HG03457 (cell line): ENCODE data around the gene GET4.
"Not testable (repeated sequence)": the region's sequence is repeated elsewhere in the genome, so short reads cannot be mapped to it uniquely, and the experiment has no call there.

Experiments
- ATAC-seq: cut with Tn5 transposase; IDR thresholded peaks from one replicate; pipeline ENCODE4 v1.9.1; 2021; ENCODE audit warnings: moderate number of reproducible peaks; ENCODE audit not compliant: unreplicated experiment

The GET4 gene

DNA sequence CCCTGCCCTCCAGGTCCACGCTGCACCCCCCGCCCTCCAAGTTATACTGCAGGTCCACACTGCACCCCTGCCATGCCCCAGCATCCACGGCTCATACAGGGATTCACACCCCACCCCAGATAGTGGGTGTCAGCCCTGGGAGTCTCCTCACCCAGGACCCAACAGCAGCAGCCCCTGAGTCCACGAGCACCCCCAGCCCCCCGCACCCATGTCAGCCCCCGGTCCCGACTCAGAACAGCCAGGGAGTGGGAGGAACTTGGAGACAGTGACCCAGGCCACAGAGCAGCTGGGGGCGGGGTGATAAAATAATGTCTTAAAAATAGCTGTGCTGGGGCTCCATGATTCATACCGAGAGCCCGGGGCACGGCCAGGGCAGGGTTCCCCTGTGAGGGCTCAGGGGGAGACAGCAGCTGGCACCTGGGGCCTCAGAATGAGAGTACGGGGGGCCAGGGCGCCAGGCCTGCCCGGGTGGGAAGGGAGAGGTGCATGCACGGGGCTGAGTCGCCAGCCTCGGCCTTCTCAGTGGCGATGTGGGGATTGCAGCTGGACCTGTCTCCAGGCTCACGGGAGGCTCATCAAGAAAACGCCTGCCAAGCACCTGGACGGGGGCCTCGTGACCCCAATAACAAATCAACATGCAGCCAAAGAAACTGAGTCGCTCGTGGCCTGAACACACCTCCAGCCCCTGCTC lies 48.3 kb downstream of the GET4 start:
- ATAC-seq: peak; percentile 43

DNA sequence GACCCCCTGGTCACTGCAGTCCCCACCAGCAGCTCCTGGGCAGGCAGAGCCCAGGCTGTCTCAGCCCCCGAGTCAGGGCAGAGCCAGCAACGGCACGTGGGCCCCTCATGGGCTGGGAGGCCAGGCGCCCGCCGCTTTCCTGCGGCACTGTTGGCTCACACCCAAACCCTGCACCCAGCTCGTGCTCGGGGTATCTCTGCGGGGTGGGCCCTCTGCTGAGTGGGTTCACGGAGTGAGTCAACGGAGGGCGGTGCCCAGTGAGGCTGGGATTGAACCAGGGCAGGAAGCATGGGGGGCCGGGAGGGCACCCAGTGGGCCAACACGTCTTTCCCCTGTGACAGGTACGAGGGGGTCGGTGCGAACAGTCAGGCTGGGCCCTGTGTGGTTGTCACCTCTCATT lies 49.2 kb downstream of the GET4 start:
- no peak for ATAC-seq

DNA sequence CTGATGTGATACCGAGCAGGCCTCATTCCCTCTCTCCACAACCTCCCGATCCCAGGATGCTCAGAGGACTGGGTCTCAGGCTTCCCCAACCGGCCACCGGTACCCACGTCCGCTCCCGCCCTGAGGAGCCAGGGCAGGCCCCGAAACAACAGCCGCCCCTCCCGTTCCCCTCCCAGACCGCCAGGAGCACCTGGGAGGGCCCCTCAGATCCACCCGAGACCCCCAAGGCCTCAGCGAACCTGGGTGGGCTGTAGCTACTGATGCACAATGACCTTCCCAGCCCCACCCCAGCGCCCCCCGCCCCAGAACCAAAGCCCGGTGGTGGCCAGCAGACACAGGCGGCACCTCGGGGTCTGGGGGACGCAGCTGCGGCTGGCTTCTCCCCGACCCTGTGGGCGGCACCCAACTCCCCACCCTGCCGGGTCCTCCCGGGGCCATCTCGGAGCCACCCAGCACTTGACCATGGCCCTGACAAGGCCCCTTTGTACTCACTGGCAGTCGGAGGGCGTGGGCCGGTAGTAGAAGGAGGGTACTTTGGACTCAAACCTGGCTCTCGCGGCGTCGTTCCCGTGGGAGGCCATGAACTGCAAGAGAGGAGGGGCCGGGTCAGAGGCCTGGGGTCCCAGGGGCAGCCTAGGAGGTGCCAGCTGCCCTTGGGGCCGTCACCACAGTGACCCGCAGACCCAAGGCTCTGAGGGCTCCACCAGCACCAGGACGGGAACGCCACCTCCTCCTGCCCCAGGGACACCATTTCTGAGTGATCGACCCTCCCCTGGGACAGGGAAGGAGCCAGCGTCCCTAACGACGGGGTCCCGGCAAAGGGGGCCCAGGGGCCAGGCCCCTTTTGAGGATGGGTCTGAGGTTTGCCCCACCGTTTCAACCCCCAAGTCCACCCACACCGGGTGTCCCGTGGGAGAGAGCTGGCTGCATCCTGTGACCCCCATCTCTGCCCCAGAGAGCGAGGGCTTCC lies 50.0 kb downstream of the GET4 start:
- no peak for ATAC-seq

DNA sequence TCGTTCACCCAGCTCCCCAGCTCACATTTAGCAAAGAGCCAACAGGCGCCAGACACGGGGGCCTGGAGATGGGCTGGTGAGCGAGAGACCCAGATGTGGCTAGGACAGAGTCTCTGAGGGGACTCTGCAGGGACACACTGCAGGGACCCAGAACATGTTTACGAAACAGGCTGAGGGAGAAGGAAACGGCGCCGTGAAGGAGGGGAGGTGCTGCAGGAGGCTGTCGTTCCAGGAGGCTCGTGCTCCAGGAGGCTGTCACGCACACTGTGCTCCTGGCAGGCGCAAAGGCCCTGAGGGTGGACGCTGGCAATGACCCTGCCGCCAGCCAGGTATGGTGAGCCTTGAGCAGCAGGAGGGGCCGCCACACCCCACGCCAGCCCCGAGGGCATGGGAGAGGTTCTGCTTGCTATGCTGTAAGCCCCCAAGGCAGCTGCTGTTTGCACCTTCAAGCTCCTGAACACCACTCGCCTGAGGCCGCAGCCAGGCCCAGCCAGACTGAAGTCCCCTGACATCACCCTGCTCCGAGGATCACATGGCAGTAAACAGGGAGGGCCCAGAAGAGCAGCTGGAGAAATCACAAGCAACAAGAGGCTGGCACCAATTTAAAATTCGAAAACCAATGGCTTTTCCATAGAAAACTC lies 50.8 kb downstream of the GET4 start:
- ATAC-seq: no peak

DNA sequence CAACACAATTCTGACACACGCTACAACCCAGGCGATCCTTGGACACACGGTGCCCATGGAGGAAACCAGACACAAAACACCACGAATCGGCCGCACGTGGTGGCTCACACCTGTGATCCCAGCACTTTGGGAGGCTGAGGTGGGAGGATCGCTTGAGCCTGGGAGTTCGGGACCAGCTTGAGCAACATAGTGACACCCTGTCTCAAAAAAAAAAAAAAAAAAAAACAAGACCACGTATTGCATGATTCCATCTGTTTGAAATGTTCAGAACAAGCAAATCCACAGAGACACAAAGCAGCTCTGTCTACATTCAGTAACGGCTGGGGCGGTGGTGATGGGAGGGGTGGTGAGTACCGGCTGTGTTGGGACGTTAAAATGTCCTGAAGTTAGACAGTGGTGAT lies 53.0 kb downstream of the GET4 start:
- no peak for ATAC-seq

DNA sequence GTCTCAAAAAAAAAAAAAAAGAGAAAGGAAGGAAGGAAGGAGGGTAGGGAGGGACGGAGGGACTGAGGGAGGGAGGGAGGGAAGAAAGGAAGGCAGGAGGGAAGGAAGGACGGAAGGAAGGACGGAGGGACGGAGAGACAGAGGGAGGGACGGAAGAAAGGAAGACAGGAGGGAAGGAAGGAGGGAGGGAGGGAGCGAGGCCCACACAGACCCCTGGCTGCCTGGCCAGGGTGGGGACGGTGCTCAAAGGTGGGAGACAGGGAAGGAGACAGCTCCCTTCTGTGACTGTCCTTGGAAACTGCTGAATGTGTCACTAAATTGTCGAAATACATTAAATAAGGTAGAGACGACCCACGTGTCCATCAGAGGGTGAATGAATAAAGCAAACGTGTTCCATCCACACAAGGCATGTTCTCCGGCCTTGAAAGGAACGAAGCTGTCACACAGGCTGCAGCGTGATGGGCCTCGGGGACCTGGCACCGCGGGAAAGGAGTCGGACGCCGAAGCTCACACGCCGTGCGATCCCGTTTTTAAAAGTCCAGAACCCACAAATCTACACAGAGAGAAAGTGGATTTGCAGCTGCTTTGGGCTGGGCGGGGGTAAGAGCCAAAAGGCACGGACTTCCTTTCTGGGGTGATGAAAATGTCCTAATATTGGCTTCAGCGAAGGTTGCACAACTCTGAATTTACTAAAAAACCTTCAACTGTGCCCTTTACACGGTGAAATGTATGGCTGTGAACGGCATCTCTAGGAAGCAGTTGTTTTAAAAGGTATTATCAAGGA lies 54.8 kb downstream of the GET4 start:
- no peak for ATAC-seq

DNA sequence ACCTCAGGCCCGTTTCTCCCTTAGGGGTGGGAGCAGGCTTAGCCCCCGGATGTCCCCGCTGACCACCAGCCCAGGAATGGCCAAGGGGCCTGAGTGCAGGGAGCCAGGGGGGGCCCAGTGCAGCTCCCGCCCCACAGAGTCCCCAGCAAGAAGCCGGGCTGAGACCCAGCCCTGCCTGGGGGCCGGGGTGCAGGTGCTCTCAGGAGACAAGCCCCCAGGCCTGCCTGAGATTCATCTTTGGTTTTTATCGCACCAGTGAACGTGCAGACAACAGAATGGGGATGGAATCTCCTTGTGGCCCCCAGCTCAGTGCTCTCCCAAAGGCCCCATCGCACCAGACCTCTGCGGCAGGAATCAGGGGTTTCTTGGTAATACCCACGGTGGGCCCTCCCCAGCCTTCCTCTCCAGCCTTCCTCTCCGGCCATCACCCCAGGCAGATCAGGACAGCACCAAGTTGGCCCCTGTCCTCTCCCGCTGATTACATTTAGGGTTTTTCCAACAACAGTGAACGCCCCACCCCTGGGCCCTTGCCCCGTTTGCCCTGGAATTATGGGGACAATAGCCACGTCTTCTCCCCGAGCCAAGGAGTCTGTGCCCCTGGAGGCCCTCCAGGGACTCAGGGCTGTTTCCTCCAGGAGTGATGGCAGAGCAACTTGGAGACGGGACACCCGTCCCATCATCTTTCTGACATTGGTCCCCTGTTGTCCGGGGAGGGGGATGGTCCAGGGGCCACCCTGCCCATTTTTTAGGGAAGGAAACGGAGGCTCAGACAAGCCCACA lies 55.7 kb downstream of the GET4 start:
- no peak for ATAC-seq

DNA sequence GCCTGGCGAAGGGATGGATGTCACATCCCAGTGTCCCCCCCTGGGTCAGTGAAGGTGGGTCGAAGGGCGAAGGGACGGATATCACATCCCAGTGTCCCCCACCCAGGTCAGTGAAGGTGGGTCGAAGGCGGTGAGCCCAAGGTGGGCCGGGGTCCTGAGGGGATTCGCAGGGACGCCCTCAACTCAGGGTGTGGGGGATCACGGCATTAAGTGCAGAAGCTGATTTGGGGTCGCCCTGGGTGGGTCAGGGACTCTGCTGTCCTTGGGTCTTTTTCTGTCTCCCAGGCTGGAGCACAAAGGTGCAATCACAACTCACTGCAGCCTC lies 56.3 kb downstream of the GET4 start:
- no peak for ATAC-seq

DNA sequence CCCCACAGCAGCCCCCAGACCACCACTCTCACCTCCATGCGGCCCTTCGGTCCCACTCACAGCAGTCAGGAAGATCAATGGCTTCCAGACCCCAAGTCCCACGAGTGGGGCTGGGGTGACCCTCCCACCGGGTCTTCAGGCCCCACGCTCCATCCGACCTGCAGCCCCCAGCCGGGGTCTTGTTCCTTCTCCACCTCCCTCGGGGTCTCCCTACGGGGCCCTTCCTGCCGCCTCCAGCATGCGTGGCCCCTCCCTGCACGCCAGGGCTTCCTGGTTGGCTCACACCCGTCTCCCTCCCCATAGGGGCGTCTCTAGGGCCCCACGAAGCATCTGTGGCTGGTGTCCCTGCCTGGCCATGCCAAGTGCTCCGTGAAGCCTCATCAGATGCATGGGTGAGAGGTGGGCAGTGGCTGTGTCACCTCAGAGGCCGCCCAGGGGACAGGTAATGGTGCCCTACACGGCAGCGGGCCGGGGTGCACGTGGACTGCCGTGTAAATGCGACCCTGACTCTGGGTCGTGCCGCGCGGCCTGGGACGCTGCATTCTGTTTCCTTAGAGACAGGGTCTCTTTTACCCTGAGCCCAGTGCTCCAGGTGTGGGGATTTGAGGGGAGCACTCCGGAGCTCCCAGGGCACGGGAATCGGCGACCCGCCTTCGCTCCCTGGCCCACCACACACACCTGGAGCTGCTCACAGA lies 58.3 kb downstream of the GET4 start:
- no peak for ATAC-seq

DNA sequence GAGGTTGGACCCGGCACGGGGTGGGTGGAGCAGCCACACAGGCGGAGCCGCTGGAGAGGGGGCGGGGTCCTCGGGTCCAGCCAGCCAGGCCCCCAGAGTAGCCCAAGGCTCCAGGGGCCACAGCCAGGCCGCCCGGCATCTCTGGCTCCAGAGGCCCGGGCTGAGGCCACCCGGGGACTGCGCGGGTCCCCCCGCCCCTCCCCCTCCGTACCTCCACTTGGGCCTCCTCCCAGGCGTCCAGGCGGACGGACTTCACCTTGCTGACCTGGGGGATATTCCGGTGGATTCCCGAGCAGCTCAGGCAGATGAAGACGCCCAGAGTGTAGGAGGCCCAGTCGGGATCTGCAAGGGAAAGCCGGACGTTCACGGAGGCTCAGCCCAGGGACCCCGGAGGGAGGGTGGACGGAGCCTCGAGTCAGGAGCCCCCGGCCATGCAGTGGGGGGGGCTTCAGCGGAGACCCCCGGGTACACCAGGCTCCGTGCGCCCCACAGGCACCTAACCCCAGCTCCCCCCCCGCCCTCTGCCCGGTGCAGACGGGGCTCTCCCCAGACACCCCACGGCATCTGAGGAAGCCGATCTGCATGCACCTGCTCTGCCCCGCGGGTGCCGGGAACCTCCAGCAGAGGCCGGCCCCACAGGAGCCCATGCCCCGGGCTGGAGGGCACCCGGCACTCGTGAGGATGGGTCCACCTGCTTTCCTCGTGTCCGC lies 59.0 kb downstream of the GET4 start:
- no peak for ATAC-seq

DNA sequence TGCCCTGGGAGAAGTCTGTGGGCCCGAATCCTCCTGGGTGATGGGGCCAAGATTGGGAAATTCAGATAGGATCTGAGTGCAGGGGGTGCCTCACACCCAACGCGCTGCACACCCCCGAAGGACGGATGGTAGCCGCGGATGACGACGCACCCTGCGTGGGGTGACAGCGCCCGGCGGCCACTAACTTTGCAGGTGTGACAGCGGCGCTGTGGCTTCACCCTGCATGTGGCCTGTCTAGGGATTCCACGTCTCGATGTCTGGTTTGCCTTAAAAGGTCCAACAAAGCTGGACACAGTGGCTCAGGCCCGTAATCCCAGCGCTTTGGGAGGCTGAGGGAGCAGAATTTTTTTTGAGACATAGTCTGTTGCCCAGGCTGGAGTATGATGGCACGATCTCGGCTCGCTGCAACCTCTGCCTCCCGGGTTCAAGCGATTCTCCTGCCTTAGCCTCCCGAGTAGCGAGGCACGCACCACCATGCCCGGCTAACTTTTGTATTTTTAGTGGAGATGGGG lies 59.6 kb downstream of the GET4 start:
- ATAC-seq: no peak

DNA sequence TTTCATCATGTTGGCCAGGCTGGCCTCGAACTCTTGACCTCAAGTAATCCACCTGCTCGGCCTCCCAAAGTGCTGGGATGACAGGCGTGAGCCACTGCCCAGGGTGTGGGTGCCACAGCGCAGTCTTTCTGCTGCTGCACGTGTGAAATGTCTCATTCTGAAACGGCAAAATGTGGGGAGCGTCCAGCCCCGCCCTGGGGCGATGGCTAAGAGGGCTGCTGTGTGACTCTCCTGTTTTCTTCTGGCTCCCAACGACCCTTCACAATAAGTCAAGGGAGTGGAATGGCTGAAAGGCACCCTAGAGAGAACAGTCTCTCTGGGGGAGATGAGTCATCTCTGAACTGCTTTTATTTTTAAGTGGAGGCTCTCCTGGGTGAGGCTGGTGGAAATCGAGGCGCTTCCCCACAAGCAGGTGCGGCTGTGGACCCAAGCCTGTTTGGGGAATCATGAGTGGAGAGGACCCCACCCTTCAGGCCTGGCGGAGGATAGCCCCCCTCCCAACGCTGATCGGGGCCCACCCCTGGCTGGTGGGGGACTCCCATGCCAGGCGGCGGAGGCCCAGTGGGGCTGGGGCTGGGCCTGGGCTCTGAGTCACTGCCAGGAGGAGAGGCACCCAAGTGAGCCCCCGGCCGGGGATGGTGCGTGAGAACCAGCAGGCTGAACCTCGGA lies 60.2 kb downstream of the GET4 start:
- peak; percentile 71 for ATAC-seq

DNA sequence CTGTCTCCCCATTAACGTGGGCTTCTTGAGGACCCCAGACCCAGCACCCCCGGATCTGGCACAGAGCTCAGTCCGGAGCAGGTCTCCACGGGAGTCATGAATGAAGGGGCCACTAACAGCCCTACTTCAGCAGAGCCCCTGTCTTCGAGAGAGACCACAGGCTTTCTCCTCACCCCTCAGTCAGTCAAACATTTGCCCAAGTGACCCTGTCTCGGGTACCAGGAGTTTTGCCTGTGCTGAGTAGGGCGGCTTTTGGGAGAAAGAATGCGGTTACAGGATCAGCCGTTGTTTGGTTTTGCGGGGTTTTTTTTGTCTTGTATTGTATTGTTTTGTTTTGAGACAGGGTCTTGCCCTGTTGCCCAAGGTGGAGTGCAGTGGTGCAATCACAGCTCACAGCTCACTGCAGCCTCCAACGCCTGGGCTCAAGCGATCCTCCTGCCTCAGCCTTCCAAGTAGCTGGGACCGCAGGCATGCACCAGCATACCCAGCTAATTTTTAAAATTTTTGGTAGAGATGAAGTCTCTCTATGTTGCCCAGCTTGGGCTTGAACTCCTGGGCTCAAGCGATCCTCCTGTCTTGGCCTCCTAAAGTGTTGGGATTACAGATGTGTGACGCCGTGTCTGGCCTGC lies 61.6 kb downstream of the GET4 start:
- ATAC-seq: no peak

DNA sequence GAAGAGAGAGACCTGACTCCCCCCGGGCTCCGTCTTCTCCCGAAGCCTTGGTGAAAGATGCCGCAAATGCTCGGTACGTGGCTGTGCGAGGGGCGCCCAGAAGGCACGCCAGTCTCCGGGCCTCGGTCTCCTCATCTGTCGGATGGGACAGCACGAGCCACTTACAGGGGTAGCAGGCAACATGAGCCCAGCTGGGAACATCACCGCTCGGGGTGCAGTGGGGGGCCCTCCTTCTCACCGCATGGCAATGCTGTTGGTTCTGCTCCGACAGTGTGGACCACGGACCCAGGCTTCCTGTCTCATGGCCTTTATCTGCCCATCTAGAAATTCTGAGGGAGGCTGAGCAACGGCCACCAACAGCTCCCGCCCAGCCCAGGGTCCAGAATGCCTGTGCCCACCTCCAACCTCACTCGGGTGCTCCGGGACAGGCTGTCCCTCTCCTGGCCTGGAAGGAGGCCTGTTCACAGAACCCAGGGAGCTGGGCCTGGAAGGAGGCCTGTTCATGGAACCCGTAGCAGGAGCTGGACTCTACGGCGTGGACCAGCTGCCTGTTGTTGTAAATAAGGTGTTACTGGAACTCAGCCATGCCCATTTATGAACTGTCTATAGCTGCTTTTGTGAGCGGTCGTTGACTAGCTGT lies 62.3 kb downstream of the GET4 start:
- ATAC-seq: no peak

DNA sequence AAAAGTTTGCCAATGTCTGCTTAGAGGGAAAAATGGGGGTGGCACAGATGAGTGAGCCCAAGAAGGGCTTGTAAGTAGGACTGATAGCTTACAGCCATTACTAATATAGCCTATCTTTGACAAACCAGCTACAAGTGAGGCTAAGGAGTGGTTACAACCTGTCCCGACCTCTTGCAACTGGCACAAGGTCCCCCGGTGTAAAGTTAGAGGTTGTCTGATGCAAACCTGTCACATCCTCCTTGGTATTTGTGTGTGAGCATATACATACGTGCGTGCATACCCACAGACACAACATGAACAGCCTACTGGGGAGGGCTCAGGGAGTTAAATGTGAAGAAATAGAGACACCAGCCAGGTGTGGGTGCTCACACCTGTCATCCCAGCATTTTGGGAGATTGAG lies 63.5 kb downstream of the GET4 start:
- no peak for ATAC-seq

DNA sequence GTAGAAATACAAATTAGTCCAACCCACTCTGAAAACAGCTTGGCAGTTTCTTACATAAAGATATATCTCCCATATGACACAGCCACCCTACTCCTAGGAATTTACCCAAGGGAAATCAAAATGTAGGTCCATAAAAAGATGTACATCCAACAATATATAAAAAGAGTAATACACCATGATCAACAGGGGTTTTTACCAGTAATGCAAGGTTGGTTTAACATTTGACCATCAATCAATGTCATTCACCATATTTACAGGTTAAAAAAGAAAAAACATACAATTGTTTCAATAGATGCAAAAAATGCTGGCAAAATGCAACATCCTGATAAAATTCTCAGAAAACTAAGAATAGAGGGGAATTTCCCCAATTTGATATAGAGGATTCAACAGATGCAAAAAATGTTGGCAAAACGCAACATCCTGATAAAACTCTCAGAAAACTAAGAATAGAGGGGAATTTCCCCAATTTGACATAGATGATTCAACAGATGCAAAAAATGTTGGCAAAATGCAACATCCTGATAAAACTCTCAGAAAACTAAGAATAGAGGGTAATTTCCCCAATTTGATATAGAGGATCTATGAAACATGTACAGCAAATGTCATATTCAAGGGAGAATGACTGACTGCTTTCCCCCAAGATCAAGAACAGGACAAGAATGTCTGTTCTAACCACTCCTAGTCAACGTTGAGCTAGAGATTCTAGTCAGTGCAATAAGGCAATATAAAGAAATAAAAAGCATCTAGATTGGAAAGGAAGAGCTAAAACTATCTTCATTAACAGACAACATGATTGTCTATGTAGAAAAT lies 64.5 kb downstream of the GET4 start:
- no peak for ATAC-seq

DNA sequence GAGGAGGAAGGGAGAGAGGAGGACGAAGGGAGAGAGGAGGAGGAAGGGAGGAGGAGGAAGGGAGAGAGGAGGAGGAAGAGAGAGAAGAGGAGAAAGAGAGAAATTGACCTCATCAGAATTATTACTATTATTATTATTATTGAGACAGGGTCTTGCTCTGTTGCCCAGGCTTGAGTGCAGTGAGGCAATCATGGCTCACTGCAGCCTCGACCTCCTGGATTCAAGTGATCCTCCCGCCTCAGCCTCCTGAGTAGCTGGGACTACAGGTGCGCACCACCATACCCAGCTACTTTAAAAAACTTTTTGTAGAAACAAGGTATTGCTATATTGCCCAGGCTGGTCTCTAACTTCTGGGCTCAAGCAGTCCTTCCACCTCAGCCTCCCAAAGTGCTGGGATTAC lies 67.4 kb downstream of the GET4 start:
- not testable (repeated sequence) for ATAC-seq
